ENCODE measurements around the gene TSHZ2. TPM values are rescaled to one million over a fixed set of nuclear protein-coding genes. Genes with fewer than 3 reads are reported as not detected.
A peak's percentile ranks its signal among the peaks of the same experiment; 100 is the strongest.
"Not testable (repeated sequence)": the region's sequence is repeated elsewhere in the genome, so short reads cannot be mapped to it uniquely, and the experiment has no call there.

The TSHZ2 gene
- polyA plus RNA-seq, 1 donor, result 10.7 TPM

DNA sequence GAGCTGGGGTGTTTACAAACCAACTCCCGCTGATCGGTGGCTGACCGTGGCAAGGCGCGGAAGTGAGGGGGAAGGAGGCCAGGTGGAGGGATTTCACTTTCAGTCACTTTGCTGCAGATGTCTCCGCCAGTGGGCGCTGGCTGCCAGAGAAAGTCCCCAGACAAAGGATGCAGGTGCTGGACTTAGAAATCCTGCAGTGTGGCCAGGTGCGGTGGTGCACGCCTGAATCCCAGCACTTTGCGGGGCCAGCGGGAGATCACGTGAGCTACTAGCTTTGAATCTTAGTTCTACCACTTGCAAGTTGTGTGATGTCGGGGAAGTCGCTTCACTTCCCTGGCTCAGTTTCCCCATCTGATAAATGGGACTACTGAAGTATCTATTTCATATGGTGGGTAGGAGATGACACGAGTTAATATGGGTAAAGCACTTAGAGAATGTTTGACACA lies 441.1 kb downstream of the TSHZ2 start:
- no peaks in the 10 kb centered on the region for H3K4me1 ChIP-seq (ENCODE audit: control insufficient read depth, insufficient read depth, low read length)
- no peaks in the 10 kb centered on the region for H3K27me3 ChIP-seq (ENCODE audit: control insufficient read depth, insufficient read depth, low read length)
- no CpG with 5 or more reads among the region's 15 CpGs for WGBS (ENCODE audit: insufficient coverage, low lambda C conversion rate)
- DNase-seq, result peak; percentile 51 to 62
- H3K9me3 ChIP-seq (ENCODE audit: control insufficient read depth, low read depth, low read length), result no peaks in the 10 kb centered on the region
- H3K27ac ChIP-seq (ENCODE audit: low read length), result no peak overlapping the region
- no peak overlapping the region for H3K4me3 ChIP-seq (ENCODE audit: low read length)
- no peaks in the 10 kb centered on the region for H3K36me3 ChIP-seq (ENCODE audit: control insufficient read depth, insufficient read depth, low read length)

DNA sequence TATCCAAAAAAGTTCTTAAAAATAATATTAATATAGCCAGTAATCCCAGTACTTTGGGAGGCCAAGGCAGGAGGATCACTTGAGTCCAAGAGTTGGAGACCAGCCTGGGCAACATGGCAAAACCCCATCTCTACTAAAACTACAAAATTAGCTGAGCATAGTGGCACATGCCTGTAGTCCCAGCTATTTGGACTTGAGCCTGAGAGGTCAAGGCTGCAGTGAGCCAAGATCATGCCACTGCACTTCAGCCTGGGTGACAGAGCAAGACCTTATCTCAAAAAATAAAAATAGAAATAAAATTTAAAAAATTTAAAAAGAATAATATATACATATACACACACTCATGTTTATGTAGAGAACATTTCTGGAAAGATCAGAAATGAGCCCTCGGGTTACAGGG lies 441.7 kb downstream of the TSHZ2 start:
- not testable (repeated sequence) for H3K36me3 ChIP-seq (ENCODE audit: control insufficient read depth, insufficient read depth, low read length); H3K27me3 ChIP-seq (ENCODE audit: control insufficient read depth, insufficient read depth, low read length); DNase-seq; H3K4me1 ChIP-seq (ENCODE audit: control insufficient read depth, insufficient read depth, low read length); H3K4me3 ChIP-seq (ENCODE audit: low read length); H3K9me3 ChIP-seq (ENCODE audit: control insufficient read depth, low read depth, low read length); H3K27ac ChIP-seq (ENCODE audit: low read length)
- WGBS (ENCODE audit: insufficient coverage, low lambda C conversion rate), result no CpG with 5 or more reads among the region's 1 CpG

DNA sequence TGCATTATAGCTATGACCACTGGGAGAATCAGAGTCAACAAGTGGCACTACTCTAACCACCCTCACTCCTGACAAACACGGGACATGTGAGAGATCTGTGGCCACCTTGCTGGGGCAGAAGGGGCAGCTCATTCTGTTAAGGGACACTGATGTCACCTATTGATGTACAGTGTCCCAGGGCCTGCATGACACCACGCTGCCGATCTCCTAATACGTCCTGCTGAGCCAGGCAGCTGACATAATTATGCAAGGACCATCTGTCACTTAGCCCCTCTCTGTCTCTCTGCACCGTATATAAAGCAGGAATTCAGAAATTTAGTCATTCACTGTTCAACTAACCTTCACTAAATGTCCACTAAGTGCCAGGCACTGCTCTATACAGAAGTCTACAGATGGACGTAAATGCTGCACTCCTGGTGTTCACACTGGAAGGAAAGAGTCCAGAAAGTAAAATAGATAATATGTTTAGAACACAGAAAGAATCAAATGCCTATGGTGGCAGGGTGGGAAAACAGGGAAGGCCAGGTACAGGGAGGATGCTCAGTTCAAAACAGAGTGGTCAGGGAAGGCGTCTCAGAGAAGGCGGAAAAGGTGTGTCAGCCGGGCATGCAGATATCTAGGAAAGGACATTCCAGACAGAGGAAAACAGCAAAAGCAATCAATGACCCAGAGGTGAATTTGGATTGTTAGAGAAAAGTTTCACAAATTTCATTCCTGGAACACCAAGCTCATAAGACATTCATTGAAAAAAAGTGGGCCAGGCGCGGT lies 447.7 kb downstream of the TSHZ2 start:
- Histone ChIP-seq H3K36me3 (ENCODE audit: control insufficient read depth, insufficient read depth, low read length) (no peaks in the 10 kb centered on the region), H3K27me3 (ENCODE audit: control insufficient read depth, insufficient read depth, low read length) (no peaks in the 10 kb centered on the region), H3K4me3 (ENCODE audit: low read length) (no peak overlapping the region), H3K4me1 (ENCODE audit: control insufficient read depth, insufficient read depth, low read length) (no peaks in the 10 kb centered on the region), H3K9me3 (ENCODE audit: control insufficient read depth, low read depth, low read length) (no peaks in the 10 kb centered on the region), H3K27ac (ENCODE audit: low read length) (no peak overlapping the region)
- WGBS (ENCODE audit: insufficient coverage, low lambda C conversion rate), result no CpG with 5 or more reads among the region's 11 CpGs
- DNase-seq, result no peak

- no peaks in the 10 kb centered on the region for H3K36me3 ChIP-seq (ENCODE audit: control insufficient read depth, insufficient read depth, low read length)
- no peaks in the 10 kb centered on the region for H3K9me3 ChIP-seq (ENCODE audit: control insufficient read depth, low read depth, low read length)
- no peak overlapping the region for H3K27ac ChIP-seq (ENCODE audit: low read length)
- H3K27me3 ChIP-seq (ENCODE audit: control insufficient read depth, insufficient read depth, low read length), result no peaks in the 10 kb centered on the region
- DNase-seq, result no peak
- WGBS (ENCODE audit: insufficient coverage, low lambda C conversion rate), result 100% methylated on average over 1 of the region's 7 CpGs
- no peak overlapping the region for H3K4me3 ChIP-seq (ENCODE audit: low read length)
- H3K4me1 ChIP-seq (ENCODE audit: control insufficient read depth, insufficient read depth, low read length), result no peaks in the 10 kb centered on the region
Observed at GRCh38 chr20:53421343-53421742, 449.2 kb downstream of the TSHZ2 start.

DNA sequence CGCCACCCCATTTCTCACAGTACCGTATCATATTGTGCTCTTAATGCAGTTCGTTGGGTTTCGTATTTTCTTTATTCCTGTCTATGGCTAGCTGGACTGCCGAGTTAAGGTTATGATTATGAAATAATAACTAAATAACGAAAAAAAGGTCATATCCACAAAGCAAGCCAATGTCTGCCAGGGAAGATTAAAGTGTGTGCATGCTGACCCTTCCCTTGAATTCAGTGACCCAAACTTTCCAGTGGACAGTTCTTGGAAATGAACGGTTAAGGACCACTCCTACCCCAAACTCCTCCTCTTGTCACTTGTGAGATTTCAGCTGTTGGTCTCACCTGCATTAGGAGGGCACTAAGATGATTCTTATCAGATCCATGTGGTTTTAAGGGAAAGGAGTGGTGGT lies 449.9 kb downstream of the TSHZ2 start:
- Histone ChIP-seq H3K27me3 (ENCODE audit: control insufficient read depth, insufficient read depth, low read length) (no peaks in the 10 kb centered on the region), H3K36me3 (ENCODE audit: control insufficient read depth, insufficient read depth, low read length) (no peaks in the 10 kb centered on the region), H3K4me3 (ENCODE audit: low read length) (no peak overlapping the region), H3K4me1 (ENCODE audit: control insufficient read depth, insufficient read depth, low read length) (no peaks in the 10 kb centered on the region), H3K27ac (ENCODE audit: low read length) (no peak overlapping the region), H3K9me3 (ENCODE audit: control insufficient read depth, low read depth, low read length) (no peaks in the 10 kb centered on the region)
- no CpG with 5 or more reads among the region's 7 CpGs for WGBS (ENCODE audit: insufficient coverage, low lambda C conversion rate)
- DNase-seq, result no peak

- no peaks in the 10 kb centered on the region for H3K27me3 ChIP-seq (ENCODE audit: control insufficient read depth, insufficient read depth, low read length)
- H3K27ac ChIP-seq (ENCODE audit: low read length), result no peak overlapping the region
- H3K4me3 ChIP-seq (ENCODE audit: low read length), result no peak overlapping the region
- no peaks in the 10 kb centered on the region for H3K9me3 ChIP-seq (ENCODE audit: control insufficient read depth, low read depth, low read length)
- no peaks in the 10 kb centered on the region for H3K36me3 ChIP-seq (ENCODE audit: control insufficient read depth, insufficient read depth, low read length)
- no CpG with 5 or more reads among the region's 12 CpGs for WGBS (ENCODE audit: insufficient coverage, low lambda C conversion rate)
- H3K4me1 ChIP-seq (ENCODE audit: control insufficient read depth, insufficient read depth, low read length), result no peaks in the 10 kb centered on the region
- DNase-seq, result no peak
Observed at GRCh38 chr20:53423587-53424146, 451.5 kb downstream of the TSHZ2 start.

DNA sequence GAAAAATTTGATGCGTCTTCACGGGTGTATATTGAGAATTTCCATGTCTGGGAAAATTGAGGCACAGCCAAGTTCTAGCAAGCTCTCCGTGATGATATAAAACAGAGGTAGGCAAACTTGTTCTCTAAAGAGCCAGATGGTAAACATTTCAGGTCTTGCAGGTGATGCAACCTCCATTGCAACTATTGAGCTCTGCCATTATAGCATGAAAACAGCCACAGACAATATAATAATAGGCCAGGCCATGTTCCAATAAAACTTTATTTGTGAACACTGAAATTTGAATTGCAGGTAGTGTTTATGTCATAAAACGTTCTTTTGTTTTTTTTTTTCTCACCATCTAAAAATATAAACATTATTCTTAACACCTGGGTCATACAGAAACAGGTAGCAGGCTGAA lies 453.3 kb downstream of the TSHZ2 start:
- WGBS (ENCODE audit: insufficient coverage, low lambda C conversion rate), result 94% methylated on average over 3 of the region's 4 CpGs
- Histone ChIP-seq H3K4me1 (ENCODE audit: control insufficient read depth, insufficient read depth, low read length) (no peaks in the 10 kb centered on the region), H3K27me3 (ENCODE audit: control insufficient read depth, insufficient read depth, low read length) (no peaks in the 10 kb centered on the region), H3K27ac (ENCODE audit: low read length) (no peak overlapping the region), H3K36me3 (ENCODE audit: control insufficient read depth, insufficient read depth, low read length) (no peaks in the 10 kb centered on the region), H3K9me3 (ENCODE audit: control insufficient read depth, low read depth, low read length) (no peaks in the 10 kb centered on the region), H3K4me3 (ENCODE audit: low read length) (no peak overlapping the region)
- DNase-seq, result no peak

GRCh38 chr20:53425941-53426340 lies 453.8 kb downstream of the TSHZ2 start:
- no peaks in the 10 kb centered on the region for H3K36me3 ChIP-seq (ENCODE audit: control insufficient read depth, insufficient read depth, low read length)
- no peak overlapping the region for H3K4me3 ChIP-seq (ENCODE audit: low read length)
- H3K4me1 ChIP-seq (ENCODE audit: control insufficient read depth, insufficient read depth, low read length), result no peaks in the 10 kb centered on the region
- H3K27me3 ChIP-seq (ENCODE audit: control insufficient read depth, insufficient read depth, low read length), result no peaks in the 10 kb centered on the region
- H3K27ac ChIP-seq (ENCODE audit: low read length), result no peak overlapping the region
- no peaks in the 10 kb centered on the region for H3K9me3 ChIP-seq (ENCODE audit: control insufficient read depth, low read depth, low read length)
- no CpG with 5 or more reads among the region's 3 CpGs for WGBS (ENCODE audit: insufficient coverage, low lambda C conversion rate)
- DNase-seq, result no peak

- 100% methylated on average over 2 of the region's 6 CpGs for WGBS (ENCODE audit: insufficient coverage, low lambda C conversion rate)
- DNase-seq, result no peak
- H3K4me1 ChIP-seq (ENCODE audit: control insufficient read depth, insufficient read depth, low read length), result no peaks in the 10 kb centered on the region
- H3K36me3 ChIP-seq (ENCODE audit: control insufficient read depth, insufficient read depth, low read length), result no peaks in the 10 kb centered on the region
- H3K27me3 ChIP-seq (ENCODE audit: control insufficient read depth, insufficient read depth, low read length), result no peaks in the 10 kb centered on the region
- no peak overlapping the region for H3K27ac ChIP-seq (ENCODE audit: low read length)
- no peaks in the 10 kb centered on the region for H3K9me3 ChIP-seq (ENCODE audit: control insufficient read depth, low read depth, low read length)
- H3K4me3 ChIP-seq (ENCODE audit: low read length), result no peak overlapping the region
Observed at GRCh38 chr20:53426766-53427312, 454.7 kb downstream of the TSHZ2 start.

DNA sequence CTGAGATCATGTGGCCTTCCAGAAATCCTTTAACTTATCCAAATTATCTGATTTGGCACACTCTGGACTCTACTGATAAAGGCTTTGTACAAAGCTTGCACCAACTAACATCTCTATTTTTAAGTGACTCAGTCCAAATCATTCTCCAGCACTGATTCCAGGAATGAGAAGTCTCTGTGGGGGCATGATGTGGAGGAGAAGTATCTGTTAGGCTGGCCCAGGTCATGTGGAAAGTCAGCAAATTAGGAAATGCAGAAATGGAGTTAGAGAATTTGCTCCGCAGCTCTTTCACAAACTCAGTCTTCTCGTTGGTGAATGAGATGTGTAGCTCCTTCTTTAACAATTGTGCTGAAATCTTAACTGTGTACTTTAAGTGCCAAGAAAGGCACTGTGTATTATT lies 455.8 kb downstream of the TSHZ2 start:
- DNase-seq, result no peak
- H3K4me1 ChIP-seq (ENCODE audit: control insufficient read depth, insufficient read depth, low read length), result no peaks in the 10 kb centered on the region
- no CpG with 5 or more reads among the region's 2 CpGs for WGBS (ENCODE audit: insufficient coverage, low lambda C conversion rate)
- no peaks in the 10 kb centered on the region for H3K9me3 ChIP-seq (ENCODE audit: control insufficient read depth, low read depth, low read length)
- no peak overlapping the region for H3K4me3 ChIP-seq (ENCODE audit: low read length)
- no peaks in the 10 kb centered on the region for H3K27me3 ChIP-seq (ENCODE audit: control insufficient read depth, insufficient read depth, low read length)
- no peak overlapping the region for H3K27ac ChIP-seq (ENCODE audit: low read length)
- no peaks in the 10 kb centered on the region for H3K36me3 ChIP-seq (ENCODE audit: control insufficient read depth, insufficient read depth, low read length)

All from large intestine (tissue), 3 donors.